Loucy (cell line): Measurements from ENCODE around the gene SSBP3.

ENCODE experiments used
- H2AFZ ChIP-seq: fragments of 200-600 bp; sonication (generic); 2 replicates; pipeline ENCODE4 v1.6.0; 2016; ENCODE audit warnings: antibody characterized with exemption, mild to moderate bottlenecking, low read length, moderate library complexity
- H3F3A ChIP-seq: fragments of 200-600 bp; 2 replicates; pipeline ENCODE4 v1.6.0; 2016; ENCODE audit warnings: antibody characterized with exemption, low read depth, mild to moderate bottlenecking
- H3K27me3 ChIP-seq: fragments of 200-600 bp; sonication (generic); 2 replicates; pipeline ENCODE4 v1.6.1; 2014; ENCODE audit warnings: low read length, mild to moderate bottlenecking; ENCODE audit not compliant: insufficient read depth, poor library complexity, severe bottlenecking
- H3K36me3 ChIP-seq: fragments of 200-600 bp; sonication (generic); 2 replicates; pipeline ENCODE4 v1.6.1; 2016; ENCODE audit warnings: low read length; ENCODE audit not compliant: insufficient read depth
- H3K4me1 ChIP-seq: fragments of 200-600 bp; sonication (generic); 2 replicates; pipeline ENCODE4 v1.5.1; 2014; ENCODE audit warnings: low read length, mild to moderate bottlenecking; ENCODE audit not compliant: insufficient read depth, poor library complexity, severe bottlenecking
- H3K4me2 ChIP-seq: fragments of 200-600 bp; sonication (generic); 2 replicates; pipeline ENCODE4 v1.6.0; 2014; ENCODE audit warnings: antibody characterized with exemption, low read length, low read depth, mild to moderate bottlenecking; ENCODE audit not compliant: poor library complexity, severe bottlenecking
- H3K4me3 ChIP-seq: fragments of 200-600 bp; sonication (generic); 2 replicates; pipeline ENCODE4 v1.5.1; 2014; ENCODE audit warnings: low read length, mild to moderate bottlenecking, mixed read lengths; ENCODE audit not compliant: poor library complexity, severe bottlenecking
- H3K79me2 ChIP-seq: fragments of 200-600 bp; sonication (generic); 2 replicates; pipeline ENCODE4 v1.6.1; 2014; ENCODE audit warnings: low read length; ENCODE audit not compliant: insufficient read depth
- H3K9ac ChIP-seq: fragments of 200-600 bp; sonication (generic); 2 replicates; pipeline ENCODE4 v1.6.0; 2014; ENCODE audit warnings: mild to moderate bottlenecking, low read depth, low read length, moderate library complexity; ENCODE audit not compliant: poor library complexity, severe bottlenecking
- H3K9me2 ChIP-seq: fragments of 200-600 bp; sonication (generic); replicated peaks from 2 replicates; pipeline ENCODE4 v1.6.1; 2016; ENCODE audit warnings: low read depth, low read length, mixed read lengths
- H3K9me3 ChIP-seq: fragments of 200-600 bp; sonication (generic); 2 replicates; pipeline ENCODE4 v1.6.1; 2014; ENCODE audit warnings: mild to moderate bottlenecking, antibody characterized with exemption, low read length, low read depth; ENCODE audit not compliant: insufficient read depth
- H4K20me1 ChIP-seq: fragments of 200-600 bp; sonication (generic); 2 replicates; pipeline ENCODE4 v1.6.0; 2014; ENCODE audit warnings: antibody characterized with exemption, low read length, mild to moderate bottlenecking; ENCODE audit not compliant: insufficient read depth, poor library complexity, severe bottlenecking
- EZH2phosphoT487 ChIP-seq: fragments of 200-600 bp; IDR thresholded peaks from 2 replicates; pipeline ENCODE4 v1.6.1; 2018; ENCODE audit warnings: antibody characterized with exemption, mild to moderate bottlenecking, moderate library complexity, borderline replicate concordance
- TF ChIP-seq, protein P1 (sequence below): fragments of 200-600 bp; sonication (generic); conservative IDR thresholded peaks from 2 replicates; pipeline ENCODE4 v1.5.1; 2014; ENCODE audit warnings: mild to moderate bottlenecking, antibody characterized with exemption, low read length

The SSBP3 gene

DNA sequence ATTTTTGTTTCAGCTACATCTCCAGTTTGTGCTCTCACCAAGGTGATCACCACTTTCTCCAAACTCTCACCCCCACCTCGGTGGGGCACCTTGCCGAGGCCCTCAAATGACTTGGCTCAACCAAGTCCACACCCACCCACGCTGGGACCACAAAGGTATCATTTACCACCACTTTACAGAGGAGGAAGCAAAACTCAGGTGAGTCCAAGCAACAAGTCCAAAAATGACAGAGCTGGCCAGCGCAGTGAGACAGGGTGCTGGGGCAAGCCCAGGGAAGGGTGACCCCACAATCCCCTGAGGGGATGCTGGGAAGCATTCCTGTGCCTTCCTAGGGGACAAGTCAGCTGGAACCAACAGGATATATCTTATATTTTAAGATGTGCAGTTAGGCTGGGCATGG is 24.7 kb downstream of the SSBP3 start:
- Histone ChIP-seq H2AFZ (no peak overlapping the region), H3F3A (no peaks in the 10 kb centered on the region), H3K4me3 (no peak overlapping the region), H3K9ac (no peak overlapping the region), H3K27me3 (no peaks in the 10 kb centered on the region), H3K4me1 (peaks cover 9% of the 10 kb centered on the region), H3K79me2 (peaks cover 89% of the 10 kb centered on the region), H3K36me3 (peaks cover 22% of the 10 kb centered on the region; the same call in 1 of the 2 replicates), H4K20me1 (peaks cover 33% of the 10 kb centered on the region), H3K9me2 (no peaks in the 10 kb centered on the region), H3K4me2 (no peak overlapping the region), H3K9me3 (no peaks in the 10 kb centered on the region)
- TF ChIP-seq EZH2phosphoT487: no peak
- TF ChIP-seq, protein P1, sequence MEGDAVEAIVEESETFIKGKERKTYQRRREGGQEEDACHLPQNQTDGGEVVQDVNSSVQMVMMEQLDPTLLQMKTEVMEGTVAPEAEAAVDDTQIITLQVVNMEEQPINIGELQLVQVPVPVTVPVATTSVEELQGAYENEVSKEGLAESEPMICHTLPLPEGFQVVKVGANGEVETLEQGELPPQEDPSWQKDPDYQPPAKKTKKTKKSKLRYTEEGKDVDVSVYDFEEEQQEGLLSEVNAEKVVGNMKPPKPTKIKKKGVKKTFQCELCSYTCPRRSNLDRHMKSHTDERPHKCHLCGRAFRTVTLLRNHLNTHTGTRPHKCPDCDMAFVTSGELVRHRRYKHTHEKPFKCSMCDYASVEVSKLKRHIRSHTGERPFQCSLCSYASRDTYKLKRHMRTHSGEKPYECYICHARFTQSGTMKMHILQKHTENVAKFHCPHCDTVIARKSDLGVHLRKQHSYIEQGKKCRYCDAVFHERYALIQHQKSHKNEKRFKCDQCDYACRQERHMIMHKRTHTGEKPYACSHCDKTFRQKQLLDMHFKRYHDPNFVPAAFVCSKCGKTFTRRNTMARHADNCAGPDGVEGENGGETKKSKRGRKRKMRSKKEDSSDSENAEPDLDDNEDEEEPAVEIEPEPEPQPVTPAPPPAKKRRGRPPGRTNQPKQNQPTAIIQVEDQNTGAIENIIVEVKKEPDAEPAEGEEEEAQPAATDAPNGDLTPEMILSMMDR: no peak

DNA sequence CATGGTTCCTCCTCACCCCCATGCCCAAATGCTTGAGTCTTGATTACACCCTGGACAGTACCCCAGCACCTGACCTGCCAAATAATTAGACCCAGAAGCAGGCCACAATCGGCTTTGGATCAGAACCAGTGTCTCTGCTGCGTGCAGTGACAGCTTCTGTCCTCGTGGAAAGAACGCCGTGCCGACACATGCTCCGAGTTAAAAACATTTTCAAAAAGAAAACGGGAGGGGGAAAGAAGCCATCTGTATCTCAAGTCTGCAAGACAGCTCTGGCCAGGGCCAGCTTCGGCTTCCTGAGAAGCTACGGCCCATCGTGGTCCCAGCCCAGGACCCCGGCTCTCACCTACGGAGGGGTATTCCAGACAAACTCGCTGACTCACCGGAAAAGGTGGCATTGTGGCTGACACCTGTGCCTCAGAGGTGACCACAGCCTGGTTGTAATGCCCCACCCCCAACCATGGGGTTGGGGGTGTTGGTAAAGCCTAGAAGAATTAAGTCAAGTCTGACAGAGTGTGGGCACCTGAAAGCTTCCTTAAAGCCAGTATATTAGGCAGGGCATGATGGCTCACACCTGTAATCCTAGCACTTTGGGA is 25.8 kb downstream of the SSBP3 start:
- H3K4me3 ChIP-seq: no peak overlapping the region
- H3K36me3 ChIP-seq: peaks cover 22% of the 10 kb centered on the region; the same call in 1 of the 2 replicates
- peaks cover 89% of the 10 kb centered on the region for H3K79me2 ChIP-seq
- H3K4me1 ChIP-seq: peaks cover 9% of the 10 kb centered on the region
- no peaks in the 10 kb centered on the region for H3K9me3 ChIP-seq
- H3K9me2 ChIP-seq: no peaks in the 10 kb centered on the region
- peaks cover 34% of the 10 kb centered on the region for H4K20me1 ChIP-seq
- no peak overlapping the region for H3K9ac ChIP-seq
- H3F3A ChIP-seq: no peaks in the 10 kb centered on the region
- no peak overlapping the region for H2AFZ ChIP-seq
- H3K4me2 ChIP-seq: no peak overlapping the region
- TF ChIP-seq EZH2phosphoT487: no peak
- TF ChIP-seq, protein P1: no peak
- no peaks in the 10 kb centered on the region for H3K27me3 ChIP-seq

DNA sequence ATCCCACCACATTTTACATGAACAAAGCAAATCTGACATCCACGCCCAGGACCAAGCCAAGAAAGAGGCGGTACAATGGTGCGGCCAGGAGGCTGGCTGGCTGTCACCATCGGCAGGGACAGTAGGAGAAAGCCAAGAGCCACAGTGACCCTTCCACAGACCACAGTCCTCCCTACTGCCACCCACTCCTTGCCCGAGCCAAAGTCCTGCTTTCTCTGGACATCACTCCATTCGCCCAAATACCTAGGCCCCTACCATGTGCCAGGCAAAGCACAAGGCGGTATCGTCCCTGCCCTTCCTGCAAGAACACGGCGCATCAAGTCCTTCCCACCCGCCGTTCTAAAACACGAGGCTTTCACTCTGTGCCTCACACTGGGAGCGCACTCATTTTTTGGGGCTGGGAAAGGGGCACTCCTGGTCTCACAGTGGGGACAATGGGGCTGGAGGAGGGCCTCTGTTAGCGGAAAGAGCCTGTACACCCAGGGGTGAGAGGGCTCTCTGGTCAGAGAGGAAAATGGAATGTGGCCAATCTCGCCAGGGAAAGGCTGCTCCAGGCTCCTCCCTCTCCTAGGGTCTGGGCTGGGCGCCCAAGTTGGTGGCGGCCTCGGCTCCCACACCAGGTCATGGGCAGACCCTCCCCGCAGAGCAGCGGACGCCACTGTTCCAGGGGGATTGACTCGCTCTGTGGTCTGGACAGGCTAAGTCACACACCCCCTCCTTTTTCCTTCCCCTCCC is 26.5 kb downstream of the SSBP3 start:
- peaks cover 22% of the 10 kb centered on the region; the same call in 1 of the 2 replicates for H3K36me3 ChIP-seq
- peaks cover 32% of the 10 kb centered on the region for H4K20me1 ChIP-seq
- no peak overlapping the region for H3K4me2 ChIP-seq

More for the DNA sequence above, 26.5 kb downstream of the SSBP3 start:
- Histone ChIP-seq H3K9me2 (no peaks in the 10 kb centered on the region), H3K4me3 (no peak overlapping the region), H3F3A (no peaks in the 10 kb centered on the region), H3K4me1 (peaks cover 9% of the 10 kb centered on the region), H3K27me3 (no peaks in the 10 kb centered on the region), H3K9ac (no peak overlapping the region), H2AFZ (no peak overlapping the region), H3K79me2 (peaks cover 89% of the 10 kb centered on the region; the same call in 1 of the 2 replicates), H3K9me3 (no peaks in the 10 kb centered on the region)
- TF ChIP-seq EZH2phosphoT487: no peak
- TF ChIP-seq, protein P1: no peak
